Keratinocyte (primary cell): ENCODE measurements around the gene TSC22D3. TPM values are rescaled to one million over a fixed set of nuclear protein-coding genes. Genes with fewer than 3 reads are reported as not detected.

Experiments
- DNase-seq: peaks from one replicate; pipeline ENCODE4 v3.0.0-alpha.2; 2011; ENCODE audit warnings: low read depth, missing footprints, low spot score
- FAIRE-seq: peaks from 2 replicates; lab custom pipeline; 2011; peaks lifted over from hg19 to GRCh38; lab: Jason Lieb, UNC
- H2AFZ ChIP-seq: 2 replicates; pipeline ENCODE4 v1.6.0; 2012; ENCODE audit warnings: low read length, control low read depth, inconsistent platforms; ENCODE audit not compliant: control insufficient read depth
- H3K27ac ChIP-seq: 2 replicates; pipeline ENCODE4 v1.5.1; 2011; ENCODE audit warnings: low read length; ENCODE audit not compliant: control insufficient read depth, insufficient read depth
- H3K27me3 ChIP-seq: 3 replicates; pipeline ENCODE4 v1.6.0; 2011; ENCODE audit warnings: low read length; ENCODE audit not compliant: control insufficient read depth, insufficient read depth; ENCODE audit errors: extremely low read depth
- H3K36me3 ChIP-seq, 2 experiments: 2 replicates in 1 of 2; 3 replicates in 1 of 2; pipeline ENCODE4 v1.5.1; 2011; ENCODE audit warnings: low read length in 2 of 2, mild to moderate bottlenecking in 1 of 2; ENCODE audit not compliant: control insufficient read depth in 2 of 2, insufficient read depth in 2 of 2; ENCODE audit errors: extremely low read depth in 1 of 2
- H3K4me1 ChIP-seq: 3 replicates; pipeline ENCODE4 v1.5.1; 2011; ENCODE audit warnings: low read length; ENCODE audit not compliant: control insufficient read depth, insufficient read depth; ENCODE audit errors: extremely low read depth
- H3K4me2 ChIP-seq: 3 replicates; pipeline ENCODE4 v1.6.0; 2011; ENCODE audit warnings: low read depth, low read length; ENCODE audit not compliant: control insufficient read depth, insufficient read depth; ENCODE audit errors: extremely low read depth
- H3K4me3 ChIP-seq, 3 experiments: fragments of 200-600 bp in 1 of 3; sonication (generic) in 1 of 3; 2 replicates in 2 of 3; 3 replicates in 1 of 3; pipeline ENCODE4 v1.5.1; 2011 to 2016; ENCODE audit warnings: low read length in 3 of 3, mild to moderate bottlenecking in 3 of 3, control low read depth in 2 of 3, inconsistent platforms in 1 of 3, low read depth in 1 of 3, mixed read lengths in 1 of 3, mixed run types in 1 of 3, moderate library complexity in 1 of 3; ENCODE audit not compliant: control insufficient read depth in 2 of 3, insufficient read depth in 2 of 3; ENCODE audit errors: extremely low read depth in 1 of 3
- H3K79me2 ChIP-seq: 2 replicates; pipeline ENCODE4 v1.6.0; 2012; ENCODE audit warnings: low read length; ENCODE audit not compliant: control insufficient read depth, insufficient read depth
- H3K9ac ChIP-seq: 3 replicates; pipeline ENCODE4 v1.6.0; 2011; ENCODE audit warnings: low read length; ENCODE audit not compliant: control insufficient read depth, insufficient read depth; ENCODE audit errors: extremely low read depth
- H3K9me1 ChIP-seq: 3 replicates; pipeline ENCODE4 v1.6.0; 2011; ENCODE audit warnings: low read length; ENCODE audit not compliant: control insufficient read depth, insufficient read depth; ENCODE audit errors: extremely low read depth
- H3K9me3 ChIP-seq: 2 replicates; pipeline ENCODE4 v1.5.1; 2012; ENCODE audit warnings: low read depth, low read length; ENCODE audit not compliant: control insufficient read depth
- H4K20me1 ChIP-seq: 3 replicates; pipeline ENCODE4 v1.6.0; 2011; ENCODE audit warnings: low read length; ENCODE audit not compliant: control insufficient read depth, insufficient read depth; ENCODE audit errors: extremely low read depth
- CTCF ChIP-seq, 3 experiments: IDR thresholded peaks in 1 of 3; conservative IDR thresholded peaks in 1 of 3; optimal IDR thresholded peaks in 1 of 3; 2 replicates in 2 of 3; 3 replicates in 1 of 3; pipeline versions ENCODE3 to v1.5.1; 2011; ENCODE audit warnings: low read length in 3 of 3, mild to moderate bottlenecking in 3 of 3, moderate library complexity in 2 of 3, control low read depth in 1 of 3, inconsistent platforms in 1 of 3; ENCODE audit not compliant: insufficient read depth in 2 of 3; ENCODE audit errors: extremely low read depth in 1 of 3
- EZH2 ChIP-seq: IDR thresholded peaks from one replicate; pipeline ENCODE4 v1.6.1; 2012; ENCODE audit warnings: inconsistent platforms, mild to moderate bottlenecking, low read length, moderate library complexity
- dilution Hi-C: fragments of 300-500 bp; cut with MboI; formaldehyde crosslinking; loops from one replicate; pipeline ENCODE4 v1.7.0; 2020; ENCODE audit warnings: low sequenced_read_pairs; ENCODE audit not compliant: extremely low pct_ligation_motif_present
- polyA plus RNA-seq, 5 experiments: library from polyadenylated mRNA; depleted of rRNA in 3 of 5; stranded (reverse) in 3 of 5; stranded (forward) in 1 of 5; unstranded in 1 of 5; fragments of >200 nt; gene quantifications; 1 replicate in 1 of 5; 2 replicates in 3 of 5; 3 replicates in 1 of 5; pipeline versions ENCODE4 v1.2.1 to v1.2.3, GENCODE V29; 2011 to 2012; ENCODE audit warnings: missing spikeins in 2 of 5, low read depth in 1 of 5, low replicate concordance in 1 of 5

TSC22D3 gene
- polyA plus RNA-seq, 1 donor (not counting 4 experiments of a cell fraction or from before 2014, with no cell fraction given) = 48.5 TPM

- Histone ChIP-seq H3K4me3 (no peak overlapping the region), H4K20me1 (no peaks in the 10 kb centered on the region), H2AFZ (no peak overlapping the region), H3K27ac (peak overlapping the region; percentile 70), H3K9ac (no peak overlapping the region), H3K4me2 (peak overlapping the region; percentile 67), H3K27me3 (no peaks in the 10 kb centered on the region), H3K9me1 (no peaks in the 10 kb centered on the region), H3K9me3 (no peaks in the 10 kb centered on the region), H3K4me1 (peaks cover 28% of the 10 kb centered on the region), H3K79me2 (no peaks in the 10 kb centered on the region), H3K36me3 (no peaks in the 10 kb centered on the region)
- no peak for FAIRE-seq
- TF ChIP-seq EZH2 (no peak), CTCF (optimal IDR thresholded peaks at IDR 0.05 in 1 of 3, IDR thresholded peaks at IDR 0.05 in 1 of 3, conservative IDR thresholded peaks at IDR 0.05 in 1 of 3; ENCODE audit: extremely low read depth in 1 of 3, insufficient read depth in 2 of 3, low read length in 3 of 3) (no peak)
- no peak for DNase-seq
- dilution Hi-C loops = no loop called here
These were observed 27.1 kb downstream of the TSC22D3 start for GRCh38 chrX:107748506-107748905.

- no peak for DNase-seq
- H3K27me3 ChIP-seq = no peaks in the 10 kb centered on the region
- peak overlapping the region; percentile 47 for H3K9ac ChIP-seq
- H3K4me3 ChIP-seq = no peak overlapping the region
- no peak for TF ChIP-seq CTCF (optimal IDR thresholded peaks at IDR 0.05 in 1 of 3, IDR thresholded peaks at IDR 0.05 in 1 of 3, conservative IDR thresholded peaks at IDR 0.05 in 1 of 3; ENCODE audit: extremely low read depth in 1 of 3, insufficient read depth in 2 of 3, low read length in 3 of 3)
- TF ChIP-seq EZH2 = no peak
- peak overlapping the region; percentile 70 for H3K27ac ChIP-seq
- no peaks in the 10 kb centered on the region for H3K9me3 ChIP-seq
- dilution Hi-C loops = no loop called here
- peak overlapping the region; percentile 67 for H3K4me2 ChIP-seq
- FAIRE-seq = peak; percentile 85
- H3K4me1 ChIP-seq = peaks cover 31% of the 10 kb centered on the region
- no peaks in the 10 kb centered on the region for H3K79me2 ChIP-seq
- no peak overlapping the region for H2AFZ ChIP-seq
- no peaks in the 10 kb centered on the region for H3K36me3 ChIP-seq
- no peaks in the 10 kb centered on the region for H4K20me1 ChIP-seq
- no peaks in the 10 kb centered on the region for H3K9me1 ChIP-seq
These were observed 27.9 kb downstream of the TSC22D3 start for GRCh38 chrX:107747596-107748161.
